GM21619 (cell line): ENCODE results near the gene ST7L.
"Not testable (repeated sequence)": the region's sequence is repeated elsewhere in the genome, so short reads cannot be mapped to it uniquely, and the experiment has no call there.

Source experiments
- ATAC-seq: cut with Tn5 transposase; IDR thresholded peaks from one replicate; pipeline ENCODE4 v1.9.1; 2021; ENCODE audit not compliant: unreplicated experiment

Gene ST7L

DNA sequence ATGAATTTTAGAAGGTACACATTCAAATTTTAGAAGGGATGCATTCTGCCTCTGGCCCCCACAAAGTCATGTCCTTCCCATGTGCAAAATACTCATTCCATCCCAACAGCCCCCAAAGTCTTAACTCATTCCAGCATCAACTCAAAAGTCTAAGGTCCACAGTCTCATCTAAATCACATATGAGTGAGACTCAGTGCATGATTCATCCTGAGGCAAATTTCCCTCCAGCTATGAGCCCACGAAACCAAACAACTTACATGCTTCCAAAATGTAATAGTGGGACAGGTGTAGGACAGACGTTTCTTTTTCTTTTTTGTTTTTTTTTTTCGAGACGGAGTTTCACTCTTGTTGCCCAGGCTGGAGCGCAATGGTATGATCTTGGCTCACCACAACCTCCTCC is 122.7 kb downstream of the ST7L start:
- no peak for ATAC-seq

DNA sequence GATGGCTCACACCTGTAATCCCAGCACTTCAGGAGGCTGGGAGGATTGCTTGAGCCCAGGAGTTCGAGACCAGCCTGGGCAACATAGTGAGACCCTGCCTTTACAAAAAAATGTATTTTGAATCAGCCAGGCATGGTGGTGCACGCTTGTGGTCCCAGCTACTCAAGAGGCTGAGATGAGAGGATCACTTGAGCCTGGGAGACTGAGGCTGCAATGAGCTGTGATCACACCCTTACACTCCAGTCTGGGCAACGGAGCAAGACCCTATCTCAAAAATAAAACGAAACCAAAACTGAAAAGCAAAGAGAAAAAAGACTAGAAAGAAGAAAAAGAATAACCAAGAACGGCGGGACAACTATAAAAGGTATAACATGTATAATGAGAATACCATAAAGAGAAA is 125.6 kb downstream of the ST7L start:
- ATAC-seq, result no peak

DNA sequence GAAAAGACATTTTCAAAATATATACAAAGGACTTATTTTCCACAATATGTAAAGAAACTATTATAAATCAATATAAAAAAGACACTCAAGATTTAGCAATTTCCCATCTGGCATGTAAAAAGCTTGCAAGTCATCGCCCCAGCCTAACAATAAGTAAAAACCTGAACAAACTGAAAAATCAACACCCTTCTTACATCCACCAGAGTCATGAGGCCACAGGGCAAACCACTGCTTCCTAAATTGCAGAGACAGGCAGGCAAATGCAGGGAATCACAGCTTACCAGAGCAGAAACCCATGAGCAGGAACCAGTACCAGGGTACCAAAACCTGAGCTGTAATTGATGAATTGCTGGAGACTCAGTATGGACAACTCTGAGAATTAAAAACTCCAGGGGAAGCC is 126.9 kb downstream of the ST7L start:
- no peak for ATAC-seq

DNA sequence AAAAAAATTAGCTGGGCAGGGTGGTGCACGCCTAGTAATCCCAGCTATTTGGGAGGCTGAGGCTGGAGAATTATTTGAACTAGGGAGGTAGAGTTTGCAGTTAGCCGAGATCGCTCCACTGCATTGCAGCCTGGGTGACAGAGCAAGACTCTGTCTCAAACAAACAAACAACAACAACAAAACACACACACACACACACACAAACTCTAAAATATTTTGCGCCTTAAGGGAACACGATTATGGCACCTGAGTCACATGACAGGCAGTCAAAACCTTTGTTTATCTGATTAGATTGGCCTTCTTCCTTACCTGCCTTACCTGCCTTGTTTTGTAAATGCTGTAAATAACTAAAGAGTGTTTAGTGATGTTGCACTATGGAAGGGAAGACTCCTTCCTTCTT is 130.8 kb downstream of the ST7L start:
- no peak for ATAC-seq

DNA sequence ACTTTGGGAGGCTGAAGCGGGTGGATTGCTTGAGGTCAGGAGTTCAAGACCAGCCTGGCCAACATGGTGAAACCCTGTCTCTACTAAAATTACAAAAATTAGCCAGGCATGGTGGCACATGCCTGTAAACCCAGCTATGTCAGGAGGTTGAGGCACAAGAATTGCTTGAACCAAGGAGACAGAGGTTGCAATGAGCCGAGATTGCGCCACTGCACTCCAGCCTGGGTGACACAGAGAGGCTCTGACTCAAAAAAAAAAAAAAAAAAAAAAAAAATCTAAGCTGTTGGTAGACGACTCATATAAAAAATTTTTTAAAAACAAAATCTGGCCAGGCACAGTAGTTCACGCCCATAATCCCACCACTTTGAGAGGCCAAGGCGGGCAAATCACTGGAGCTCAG is 131.3 kb downstream of the ST7L start:
- ATAC-seq, result not testable (repeated sequence)

DNA sequence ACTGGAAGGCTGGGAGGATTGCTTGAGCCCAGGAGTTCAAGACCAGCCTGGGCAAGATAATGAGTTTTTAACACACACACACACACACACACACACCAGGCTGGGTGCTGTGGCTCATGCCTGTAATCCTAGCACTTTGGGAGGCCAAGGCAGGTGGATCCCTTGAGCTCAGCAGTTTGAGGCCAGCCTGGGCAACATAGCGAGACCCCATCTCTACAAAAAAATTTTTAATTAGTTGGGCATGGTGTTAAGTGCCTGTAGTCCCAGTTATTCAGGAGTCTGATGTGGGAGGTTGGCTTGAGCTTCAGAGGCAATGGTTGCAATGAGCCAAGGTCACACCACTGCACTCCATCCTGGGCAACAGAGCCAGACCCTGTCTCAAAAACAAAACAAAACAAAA is 132.9 kb downstream of the ST7L start:
- not testable (repeated sequence) for ATAC-seq

DNA sequence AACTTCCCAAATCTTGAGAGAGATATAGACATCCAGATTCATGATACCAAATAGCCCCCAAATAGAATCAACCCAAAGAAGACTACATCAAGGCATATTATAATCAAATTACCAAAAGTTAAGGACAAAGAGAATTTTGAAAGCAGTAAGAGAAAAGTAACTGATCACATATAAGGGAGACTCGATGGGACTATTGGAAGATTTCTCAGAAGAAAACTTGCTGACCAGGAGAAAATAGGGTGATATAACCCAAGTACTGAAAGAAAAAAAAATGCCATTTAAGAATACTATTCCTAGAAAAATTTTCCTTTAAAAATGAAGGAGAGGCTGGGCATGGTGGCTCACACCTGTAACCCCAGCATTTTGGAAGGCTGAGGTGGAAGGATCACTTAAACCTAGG is 140.6 kb downstream of the ST7L start:
- ATAC-seq, result no peak

DNA sequence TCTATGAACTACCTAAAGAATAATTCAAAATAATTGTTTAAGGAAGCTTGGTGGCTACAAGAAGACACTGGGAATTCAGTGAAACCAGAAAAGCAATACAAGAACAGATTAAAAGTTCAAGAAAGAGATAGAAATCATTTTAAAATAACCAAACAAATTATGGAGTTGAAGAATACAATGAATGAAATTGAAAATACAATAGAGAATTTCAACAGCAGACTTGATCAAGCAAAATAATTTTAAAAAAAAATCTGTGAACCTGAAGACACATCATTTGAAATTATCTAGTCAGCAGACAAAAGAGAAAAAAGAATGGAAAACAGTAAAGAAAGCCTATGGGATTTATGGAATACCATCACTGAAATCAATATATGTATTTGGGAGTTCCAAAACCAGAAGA is 141.4 kb downstream of the ST7L start:
- ATAC-seq, result no peak
